IMR-90 (cell line): Measurements from ENCODE around the gene HECW1. TPM values are rescaled to one million over a fixed set of nuclear protein-coding genes. Genes with fewer than 3 reads are reported as not detected.

ENCODE experiments used
- ATAC-seq: fragments of 200-7000 bp; cut with Tn5 transposase; 2 replicates; pipeline ENCODE4 v1.9.1; 2020; ENCODE audit warnings: low read depth, mild to moderate bottlenecking, moderate library complexity
- BruUV-seq: library from RNA; stranded (reverse); fragments of 400-500 nt; replicated peaks from 2 replicates; lab custom pipeline; 2021; lab: Mats Ljungman, UMichigan
- CTCF ChIA-PET: fragments of 300-600 bp; formaldehyde crosslinking; extraction: SDS; loops from one replicate; lab custom pipeline; 2021; ENCODE audit warnings: antibody characterized with exemption; lab: Yijun Ruan, JAX
- POLR2A ChIA-PET: fragments of 300-600 bp; sonication (Branson Sonifier 250); formaldehyde crosslinking; loops from one replicate; lab custom pipeline; 2022; ENCODE audit warnings: antibody characterized with exemption; ENCODE audit not compliant: unreplicated experiment; lab: Charles Lee
- DNase-seq: peaks from one replicate; pipeline ENCODE4 v3.0.0; 2013
- H2AFZ ChIP-seq: replicated peaks from 2 replicates; pipeline ENCODE3; 2013; ENCODE audit warnings: low read length, mild to moderate bottlenecking; ENCODE audit not compliant: poor library complexity
- H2AK5ac ChIP-seq: 2 replicates; pipeline ENCODE4 v1.6.1; 2013; ENCODE audit warnings: low read depth, low read length, inconsistent platforms
- H2AK9ac ChIP-seq: replicated peaks from 2 replicates; pipeline ENCODE3; 2013; ENCODE audit warnings: mild to moderate bottlenecking, low read depth, low read length, moderate library complexity; ENCODE audit not compliant: poor library complexity
- H2BK120ac ChIP-seq: 2 replicates; pipeline ENCODE4 v1.6.1; 2013; ENCODE audit warnings: low read depth, low read length, inconsistent platforms
- H2BK15ac ChIP-seq: 3 replicates; pipeline ENCODE4 v1.6.1; 2013; ENCODE audit warnings: low read depth, low read length, inconsistent platforms
- H2BK20ac ChIP-seq: 2 replicates; pipeline ENCODE4 v1.6.1; 2013; ENCODE audit warnings: low read depth, mild to moderate bottlenecking, inconsistent platforms, low read length, moderate library complexity
- H2BK5ac ChIP-seq: 2 replicates; pipeline ENCODE4 v1.6.1; 2013; ENCODE audit warnings: mild to moderate bottlenecking, low read depth, low read length, inconsistent platforms; ENCODE audit not compliant: poor library complexity, severe bottlenecking
- H3K14ac ChIP-seq: replicated peaks from 2 replicates; pipeline ENCODE4 v1.6.1; 2013; ENCODE audit warnings: low read depth, low read length, inconsistent platforms
- H3K18ac ChIP-seq: 2 replicates; pipeline ENCODE4 v1.6.1; 2013; ENCODE audit warnings: low read depth, low read length, control low read depth
- H3K23ac ChIP-seq: 2 replicates; pipeline ENCODE4 v1.6.1; 2013; ENCODE audit warnings: low read depth, low read length, inconsistent platforms
- H3K27ac ChIP-seq: 2 replicates; pipeline ENCODE4 v1.5.1; 2013; ENCODE audit warnings: mild to moderate bottlenecking, control low read depth, low read length; ENCODE audit not compliant: insufficient read depth
- H3K27me3 ChIP-seq: 2 replicates; pipeline ENCODE4 v1.6.1; 2013; ENCODE audit warnings: low read length; ENCODE audit not compliant: control insufficient read depth, insufficient read depth
- H3K36me3 ChIP-seq: 2 replicates; pipeline ENCODE4 v1.6.1; 2013; ENCODE audit warnings: low read length, mixed read lengths; ENCODE audit not compliant: control insufficient read depth, insufficient read depth
- H3K4ac ChIP-seq: 2 replicates; pipeline ENCODE4 v1.6.1; 2013; ENCODE audit warnings: low read depth, low read length, inconsistent platforms
- H3K4me1 ChIP-seq: 2 replicates; pipeline ENCODE4 v1.6.1; 2013; ENCODE audit warnings: low read length, mixed read lengths; ENCODE audit not compliant: control insufficient read depth, insufficient read depth
- H3K4me2 ChIP-seq: 2 replicates; pipeline ENCODE4 v1.6.1; 2013; ENCODE audit warnings: low read depth, mild to moderate bottlenecking, control low read depth, low read length, moderate library complexity
- H3K4me3 ChIP-seq: 2 replicates; pipeline ENCODE4 v1.5.1; 2013; ENCODE audit warnings: low read depth, mild to moderate bottlenecking, control low read depth, low read length, moderate library complexity; ENCODE audit not compliant: insufficient read depth
- H3K56ac ChIP-seq: 2 replicates; pipeline ENCODE4 v1.6.1; 2013; ENCODE audit warnings: low read length, inconsistent platforms; ENCODE audit not compliant: insufficient read depth; ENCODE audit errors: extremely low read depth
- H3K79me1 ChIP-seq, 2 experiments: 2 replicates each; pipeline ENCODE4 v1.6.1; 2013; ENCODE audit warnings: low read length in 2 of 2, inconsistent platforms in 1 of 2, low read depth in 1 of 2
- H3K9ac ChIP-seq: 2 replicates; pipeline ENCODE4 v1.6.1; 2013; ENCODE audit warnings: low read depth, low read length, control low read depth
- H3K9me1 ChIP-seq: 2 replicates; pipeline ENCODE4 v1.6.1; 2013; ENCODE audit warnings: low read length, inconsistent platforms; ENCODE audit not compliant: insufficient read depth
- H3K9me3 ChIP-seq: 2 replicates; pipeline ENCODE4 v1.6.1; 2013; ENCODE audit warnings: low read length; ENCODE audit not compliant: control insufficient read depth, insufficient read depth
- H4K20me1 ChIP-seq: 2 replicates; pipeline ENCODE4 v1.6.1; 2013; ENCODE audit warnings: low read length, inconsistent platforms; ENCODE audit not compliant: insufficient read depth
- H4K5ac ChIP-seq: 2 replicates; pipeline ENCODE4 v1.6.1; 2013; ENCODE audit warnings: mild to moderate bottlenecking, low read depth, low read length, control low read depth
- H4K8ac ChIP-seq, 2 experiments: 2 replicates each; pipeline ENCODE4 v1.6.1; 2013; ENCODE audit warnings: low read depth in 2 of 2, low read length in 2 of 2, control low read depth in 1 of 2, inconsistent platforms in 1 of 2
- H4K91ac ChIP-seq: 2 replicates; pipeline ENCODE4 v1.6.1; 2013; ENCODE audit warnings: low read depth, low read length, inconsistent platforms; ENCODE audit not compliant: insufficient read depth
- BHLHE40 ChIP-seq: fragments of 150-350 bp; IDR thresholded peaks from 2 replicates; pipeline ENCODE4 v1.6.1; 2016; ENCODE audit warnings: mild to moderate bottlenecking, low read depth, low read length
- ELK1 ChIP-seq: fragments of 150-350 bp; IDR thresholded peaks from 2 replicates; pipeline ENCODE4 v1.6.1; 2016; ENCODE audit warnings: low read depth, mild to moderate bottlenecking, low read length, moderate library complexity, borderline replicate concordance
- POLR2A ChIP-seq: IDR thresholded peaks from 2 replicates; pipeline ENCODE4 v1.6.1; 2012; ENCODE audit warnings: mild to moderate bottlenecking, low read depth, low read length
- WGBS, 2 experiments: methylation state at CpG; one replicate each; pipeline versions ENCODE4 v1.1.5 to v1.1.7; 2013; ENCODE audit warnings: missing lambda C conversion rate in 2 of 2; ENCODE audit not compliant: insufficient read length in 1 of 2; ENCODE audit errors: extremely low coverage in 2 of 2; 5-methylcytosine and 5-hydroxymethylcytosine counted together
- dilution Hi-C: fragments of 300-500 bp; cut with HindIII; formaldehyde crosslinking; loops from one replicate; pipeline ENCODE4 v1.14.3; 2018; ENCODE audit warnings: low sequenced_read_pairs; ENCODE audit not compliant: unreplicated experiment
- in situ Hi-C: fragments of 300-500 bp; cut with MboI; formaldehyde crosslinking; loops from 3 replicates; pipeline ENCODE4 v1.14.3; 2019; ENCODE audit warnings: low sequenced_read_pairs, inconsistent platforms, mixed read lengths
- intact Hi-C: fragments of 100-400 bp; cut with micrococcal nuclease; formaldehyde crosslinking; loops from 2 replicates; pipeline ENCODE4 v1.10.0; 2022
- polyA plus RNA-seq, 3 experiments: library from polyadenylated mRNA; depleted of rRNA; stranded (reverse); fragments of >200 nt; gene quantifications; 2 replicates each; pipeline ENCODE4 v1.2.3, GENCODE V29; 2012; ENCODE audit warnings: low replicate concordance in 1 of 3
- total RNA-seq: library from RNA; depleted of rRNA; stranded (reverse); fragments of >200 nt; gene quantifications from 2 replicates; pipeline ENCODE4 v1.2.3, GENCODE V29; 2012

Gene HECW1
- total and polyA plus RNA-seq, 2 of the 4 experiments (the other 2 are of a cell fraction), result 0.56 to 1.3 TPM

GRCh38 chr7:43135129-43135528 lies 22.7 kb downstream of the HECW1 start:
- intact Hi-C loops, result no loop called here

More at GRCh38 chr7:43135129-43135528, 22.7 kb downstream of the HECW1 start:
- DNase-seq (no peak), ATAC-seq (no peak)
- Histone ChIP-seq H4K91ac (no peak overlapping the region), H3K9me1 (0 out of 2 replicates have a peak, but pooled peaks cover 3% of the 10 kb centered on the region), H3K23ac (no peak overlapping the region), H4K20me1 (no peaks in the 10 kb centered on the region), H3K4me1 (peaks cover 2% of the 10 kb centered on the region), H3K9ac (no peak overlapping the region), H3K27ac (no peak overlapping the region), H3K4ac (no peak overlapping the region), H3K36me3 (no peaks in the 10 kb centered on the region), H3K4me3 (no peak overlapping the region), H3K56ac (no peak overlapping the region), H2AK5ac (no peak overlapping the region), H2BK20ac (no peak overlapping the region), H4K5ac (no peak overlapping the region), H2BK5ac (no peak overlapping the region), H2BK120ac (no peak overlapping the region), H2AK9ac (no peak overlapping the region), H3K79me1 (no peaks in the 10 kb centered on the region), H3K14ac (no peak overlapping the region), H3K27me3 (peaks cover 2% of the 10 kb centered on the region), H2AFZ (no peak overlapping the region), H2BK15ac (no peak overlapping the region), H3K9me3 (no peaks in the 10 kb centered on the region), H3K4me2 (no peak overlapping the region), H3K18ac (no peak overlapping the region), H4K8ac (no peak overlapping the region)
- ChIA-PET POLR2A (no interaction called here), CTCF (interaction anchor here (0.6 kb wide), 1 partner anchor 216 kb away, joined by 6 read pairs; no protein-coding TSS in a partner anchor)
- no TSS peak for BruUV-seq
- dilution Hi-C loops, result no loop called here
- WGBS, 2 experiments, result no CpG with 5 or more reads among the region's 1 CpG
- in situ Hi-C loops, result no loop called here
- TF ChIP-seq POLR2A (no peak), BHLHE40 (no peak), ELK1 (no peak)
